Breast epithelium (tissue), 3 donors: ENCODE results near the gene C5.

ENCODE experiments used
- CTCF ChIP-seq, 3 donors: fragments of 450-650 bp; IDR thresholded peaks; one replicate each; pipeline ENCODE4 v1.5.1; 2016 to 2017; ENCODE audit warnings: antibody characterized with exemption in 3 of 3, mild to moderate bottlenecking in 3 of 3, moderate library complexity in 3 of 3
- POLR2A ChIP-seq: fragments of 450-650 bp; IDR thresholded peaks from one replicate; pipeline ENCODE4 v1.6.1; 2016; ENCODE audit warnings: antibody characterized with exemption, mild to moderate bottlenecking, moderate library complexity
- POLR2AphosphoS5 ChIP-seq, 3 donors: sonication (generic); formaldehyde crosslinking; IDR thresholded peaks; one replicate each; pipeline ENCODE4 v1.6.1; 2017; ENCODE audit warnings: antibody characterized with exemption in 3 of 3

GRCh38 chr9:121026260-121026691, 23.8 kb downstream of the C5 start:
- no peak for TF ChIP-seq POLR2A
- no peak for TF ChIP-seq POLR2AphosphoS5 (IDR thresholded peaks at IDR 0.05)
- no peak for TF ChIP-seq CTCF (IDR thresholded peaks at IDR 0.05)
